COR-L47 (cell line): ENCODE measurements around the gene PLXNA1.

Experiments used
- DNase-seq: peaks from one replicate; lab custom pipeline; 2025; lab: John Stamatoyannopoulos, UW

The PLXNA1 gene

DNA sequence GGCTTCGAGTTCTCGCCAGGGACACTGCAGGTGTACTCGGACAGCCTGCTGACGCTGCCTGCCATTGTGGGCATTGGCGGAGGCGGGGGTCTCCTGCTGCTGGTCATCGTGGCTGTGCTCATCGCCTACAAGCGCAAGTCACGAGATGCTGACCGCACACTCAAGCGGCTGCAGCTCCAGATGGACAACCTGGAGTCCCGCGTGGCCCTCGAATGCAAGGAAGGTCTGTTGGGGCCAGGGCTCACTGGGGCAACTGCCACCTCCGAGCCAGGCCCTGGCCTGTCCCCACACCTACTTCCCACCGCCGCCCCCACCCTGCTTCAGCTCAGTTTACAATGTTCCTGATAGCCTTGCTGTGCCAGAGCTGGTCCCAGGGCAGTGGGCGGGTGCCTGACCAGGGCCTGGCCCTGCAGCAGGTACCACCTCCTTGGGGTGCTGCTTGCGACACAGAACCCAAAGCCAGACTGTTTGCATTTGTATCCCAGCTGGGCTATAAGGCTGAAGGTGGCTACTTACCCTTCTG, 35.5 kb downstream of the PLXNA1 start:
- DNase-seq = no peak

DNA sequence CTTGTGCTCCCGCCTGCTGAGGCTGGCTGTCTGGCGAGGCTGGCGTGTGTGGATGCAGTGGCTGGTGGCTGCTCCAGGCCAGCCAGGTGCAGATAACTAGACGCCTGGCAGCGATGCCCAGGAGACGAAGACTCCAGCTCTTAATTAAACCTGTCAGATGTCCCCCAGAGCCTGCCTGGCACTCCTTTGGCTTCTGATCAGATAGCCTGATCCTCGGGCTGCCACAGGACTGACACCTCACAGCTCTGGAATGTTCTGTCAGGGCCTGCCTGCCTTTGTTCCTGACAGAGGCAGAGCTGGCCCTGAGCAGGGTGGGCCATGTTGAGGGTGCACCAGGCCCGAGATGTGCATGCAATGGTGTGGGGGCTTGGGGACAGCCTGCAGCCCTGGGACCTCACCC, 36.5 kb downstream of the PLXNA1 start:
- no peak for DNase-seq

DNA sequence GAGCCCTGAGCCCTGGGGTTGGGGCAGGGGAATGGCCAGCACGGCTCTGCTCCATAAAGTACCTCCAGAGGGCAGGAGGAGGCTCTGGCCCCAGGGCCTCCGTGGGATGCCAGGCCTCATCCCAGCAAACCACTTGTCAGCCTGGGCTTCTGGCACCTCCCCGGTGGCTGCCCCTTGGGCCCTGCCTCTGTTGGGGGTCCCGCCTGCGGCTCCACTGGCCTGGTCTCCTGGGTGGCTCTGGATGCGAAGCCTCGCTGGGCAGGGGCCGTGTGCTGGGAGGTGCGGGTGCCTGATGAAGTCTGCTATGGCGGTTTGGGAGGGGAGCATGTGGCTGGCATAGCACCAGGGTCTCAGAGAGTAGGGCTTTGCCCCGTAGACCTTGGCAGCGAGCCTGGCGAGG, 37.6 kb downstream of the PLXNA1 start:
- DNase-seq = no peak

DNA sequence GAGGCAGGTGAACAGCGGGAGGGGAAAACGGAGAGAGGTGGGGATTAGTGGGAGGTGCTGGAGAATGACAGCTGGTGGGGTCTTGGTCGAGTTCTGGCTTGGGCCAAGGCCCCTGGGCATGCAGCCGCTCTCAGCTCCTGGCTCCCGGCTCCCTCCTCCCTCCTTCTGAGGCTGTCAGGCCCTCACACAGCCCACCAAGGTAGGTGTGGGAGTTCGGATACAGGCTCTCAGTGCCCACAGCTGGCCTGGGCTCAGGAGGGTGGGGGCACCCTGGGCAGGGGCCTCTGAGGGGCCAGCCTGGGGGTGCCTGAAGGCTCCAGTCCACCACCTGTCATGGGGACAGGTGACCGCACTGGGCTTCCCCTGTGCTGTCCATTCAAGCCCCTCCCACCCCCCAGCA, 39.9 kb downstream of the PLXNA1 start:
- no peak for DNase-seq

DNA sequence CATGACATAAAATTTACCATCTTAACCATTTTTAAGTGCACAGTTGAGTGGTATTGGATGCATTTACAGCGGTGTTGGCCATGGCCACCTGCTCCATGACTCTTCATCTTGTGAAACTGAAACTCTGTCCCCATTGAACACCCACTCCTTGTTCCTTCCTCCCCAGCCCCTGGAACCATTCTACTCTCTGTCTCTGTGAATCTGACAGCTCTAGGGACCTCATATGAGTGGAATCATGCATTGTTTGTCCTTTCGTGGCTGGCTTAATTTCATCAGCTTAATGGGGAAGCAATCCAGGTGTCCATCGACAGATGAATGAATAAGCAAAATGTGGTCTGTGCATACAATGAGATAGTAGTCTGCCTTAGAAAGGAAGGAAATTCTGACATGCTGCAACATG, 42.5 kb downstream of the PLXNA1 start:
- DNase-seq = no peak

DNA sequence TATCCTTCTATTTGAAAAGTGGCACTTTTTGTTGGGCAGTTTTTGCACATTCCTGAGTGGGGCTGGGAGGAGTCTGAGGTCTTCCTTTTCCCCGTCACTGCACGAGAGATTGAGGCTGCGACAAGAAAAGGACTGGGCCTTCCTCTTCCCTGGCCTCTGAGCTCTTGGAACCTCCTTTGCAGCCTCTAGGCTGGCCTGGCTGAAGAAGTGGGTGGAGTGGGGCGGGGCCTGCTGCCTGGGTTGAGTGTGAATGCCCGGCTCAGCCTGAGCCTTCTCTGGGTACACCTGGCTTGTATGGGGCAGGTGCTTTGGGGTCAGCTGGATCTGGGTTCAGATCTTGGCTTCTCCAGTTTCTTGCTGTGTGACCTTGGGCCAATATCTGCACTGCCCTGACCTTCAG, 43.1 kb downstream of the PLXNA1 start:
- DNase-seq = no peak

DNA sequence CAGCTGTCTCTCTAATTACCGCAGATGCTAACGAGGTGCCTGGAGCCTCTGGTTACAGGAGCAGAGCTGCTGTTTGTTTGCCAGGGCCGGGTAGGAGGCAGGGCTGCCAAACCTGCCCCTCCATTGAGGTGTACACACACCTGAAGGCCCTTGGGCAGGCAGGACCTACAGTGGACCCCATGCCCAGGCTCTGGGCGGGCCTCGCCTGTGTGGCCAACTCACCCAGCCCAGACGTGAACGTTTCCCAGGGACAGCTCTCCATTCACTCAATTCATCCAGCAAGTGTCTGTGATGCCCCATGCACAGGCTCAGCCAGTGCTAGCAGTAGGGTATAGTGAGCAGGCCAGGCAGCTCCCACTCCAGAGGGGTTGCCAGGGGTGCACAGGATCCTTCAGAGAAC, 43.7 kb downstream of the PLXNA1 start:
- no peak for DNase-seq

DNA sequence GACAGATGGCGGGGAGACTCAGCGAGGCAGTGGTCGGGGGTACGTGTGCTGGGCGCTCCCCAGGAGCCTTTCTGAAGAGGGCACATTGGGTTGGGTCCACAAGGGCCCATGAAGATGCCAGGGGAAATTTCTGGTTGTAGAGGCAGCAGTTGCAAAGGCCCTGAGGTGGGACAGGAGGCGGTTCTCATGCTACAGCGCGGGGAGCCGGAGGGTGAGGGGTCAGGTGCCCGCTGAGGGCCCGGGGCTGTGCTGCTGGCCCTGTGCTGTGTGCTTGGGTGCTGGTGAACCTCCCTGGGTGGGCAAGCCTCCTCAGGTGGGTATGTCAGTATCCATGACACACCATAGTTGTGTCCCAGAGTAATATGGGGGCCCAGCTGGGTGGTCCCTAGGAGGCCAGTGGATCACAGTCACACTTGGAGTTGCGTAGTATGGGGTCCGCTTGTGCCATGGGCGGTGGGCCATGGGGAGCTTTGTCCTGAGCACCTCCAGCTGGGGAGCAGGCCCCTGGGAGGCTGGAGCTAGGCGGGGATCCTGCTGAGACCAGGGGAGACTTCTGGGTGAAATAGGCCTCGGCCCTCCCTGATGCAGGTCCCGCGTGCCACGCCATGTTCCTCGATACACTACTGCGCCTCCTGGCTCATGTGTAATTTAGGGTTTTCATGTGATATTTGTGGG, 44.3 kb downstream of the PLXNA1 start:
- no peak for DNase-seq

DNA sequence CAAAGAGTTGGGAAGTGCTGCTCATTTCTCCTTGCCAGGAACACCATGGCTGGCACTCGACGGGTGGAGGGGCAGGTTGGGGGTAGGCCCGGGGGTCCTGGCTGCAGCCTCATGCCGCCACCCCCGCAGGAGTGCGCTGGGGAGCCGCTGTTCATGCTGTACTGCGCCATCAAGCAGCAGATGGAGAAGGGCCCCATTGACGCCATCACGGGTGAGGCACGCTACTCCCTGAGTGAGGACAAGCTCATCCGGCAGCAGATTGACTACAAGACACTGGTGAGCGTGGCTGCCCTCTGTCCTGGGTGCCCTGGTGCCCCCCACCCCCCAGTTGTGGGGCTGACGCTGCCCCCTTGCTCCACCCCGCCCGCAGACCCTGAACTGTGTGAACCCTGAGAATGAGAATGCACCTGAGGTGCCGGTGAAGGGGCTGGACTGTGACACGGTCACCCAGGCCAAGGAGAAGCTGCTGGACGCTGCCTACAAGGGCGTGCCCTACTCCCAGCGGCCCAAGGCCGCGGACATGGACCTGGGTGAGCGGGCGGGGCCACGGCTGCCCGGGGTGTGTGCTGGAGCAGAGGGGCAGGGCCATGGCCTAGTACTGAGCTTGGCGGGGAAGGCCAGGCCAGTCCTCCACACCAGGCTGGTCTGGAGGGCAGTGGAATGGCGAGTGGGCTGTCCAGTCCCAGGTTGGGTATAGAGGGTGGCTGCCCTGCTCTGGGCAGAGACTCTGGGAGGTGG, 45.1 kb downstream of the PLXNA1 start:
- no peak for DNase-seq

DNA sequence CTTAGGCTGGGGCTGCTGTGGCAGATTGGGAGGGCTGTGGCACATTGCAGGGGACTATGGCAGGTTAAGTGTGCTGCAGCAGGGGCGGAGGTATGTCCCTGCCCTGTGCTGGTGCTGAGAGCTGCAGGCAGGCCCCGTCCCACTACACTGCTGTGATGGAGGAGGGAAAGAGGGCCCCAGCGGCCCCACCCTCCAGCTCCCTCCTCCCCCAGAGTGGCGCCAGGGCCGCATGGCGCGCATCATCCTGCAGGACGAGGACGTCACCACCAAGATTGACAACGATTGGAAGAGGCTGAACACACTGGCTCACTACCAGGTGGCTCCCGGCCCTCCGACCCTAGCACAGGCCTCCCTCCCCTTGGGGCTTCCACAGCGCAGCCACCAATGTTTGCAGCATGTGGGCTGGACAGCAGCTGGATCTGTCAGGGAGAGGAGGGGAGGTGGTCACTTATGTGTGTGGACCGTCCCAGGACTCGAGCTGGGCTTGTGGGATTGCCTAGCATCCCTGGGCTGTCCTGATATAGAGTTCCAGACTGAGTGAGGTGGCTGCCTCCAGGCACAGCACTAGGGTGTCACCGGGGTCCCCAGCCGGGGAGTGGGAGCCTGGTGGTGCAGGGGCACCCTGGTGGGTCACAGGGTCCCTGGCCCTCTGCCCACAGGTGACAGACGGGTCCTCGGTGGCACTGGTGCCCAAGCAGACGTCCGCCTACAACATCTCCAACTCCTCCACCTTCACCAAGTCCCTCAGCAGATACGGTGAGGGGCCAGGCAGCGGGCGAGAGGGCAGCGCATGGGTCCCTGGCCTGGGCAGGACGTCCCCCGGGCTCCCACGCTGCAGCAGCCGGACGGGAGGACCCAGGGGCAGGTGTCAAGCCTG, 46.1 kb downstream of the PLXNA1 start:
- no peak for DNase-seq

DNA sequence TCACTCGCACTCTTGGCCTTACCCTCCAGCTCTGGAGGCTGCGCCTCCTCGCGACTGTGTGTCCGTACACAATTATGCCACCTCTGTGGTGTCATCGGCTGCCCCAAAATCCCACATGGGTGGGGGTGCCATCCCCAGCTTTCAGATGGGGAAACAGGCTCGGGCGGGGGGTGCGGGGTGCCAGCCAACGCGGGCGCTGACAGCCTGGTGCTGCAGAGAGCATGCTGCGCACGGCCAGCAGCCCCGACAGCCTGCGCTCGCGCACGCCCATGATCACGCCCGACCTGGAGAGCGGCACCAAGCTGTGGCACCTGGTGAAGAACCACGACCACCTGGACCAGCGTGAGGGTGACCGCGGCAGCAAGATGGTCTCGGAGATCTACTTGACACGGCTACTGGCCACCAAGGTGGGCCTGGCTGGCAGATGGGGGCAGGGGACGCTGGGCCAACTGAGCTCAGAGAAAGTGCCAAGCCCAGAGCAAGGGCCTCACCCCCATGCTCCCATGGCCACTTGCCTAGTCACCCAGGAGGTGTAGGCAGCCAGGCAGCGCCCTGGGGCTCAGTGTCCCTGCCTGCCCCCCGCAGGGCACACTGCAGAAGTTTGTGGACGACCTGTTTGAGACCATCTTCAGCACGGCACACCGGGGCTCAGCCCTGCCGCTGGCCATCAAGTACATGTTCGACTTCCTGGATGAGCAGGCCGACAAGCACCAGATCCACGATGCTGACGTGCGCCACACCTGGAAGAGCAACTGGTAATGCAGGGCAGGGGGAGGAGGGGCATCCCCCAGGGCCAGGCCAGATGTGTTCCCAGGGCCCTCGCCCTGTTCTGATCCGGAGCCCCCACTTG, 47.0 kb downstream of the PLXNA1 start:
- DNase-seq = no peak

DNA sequence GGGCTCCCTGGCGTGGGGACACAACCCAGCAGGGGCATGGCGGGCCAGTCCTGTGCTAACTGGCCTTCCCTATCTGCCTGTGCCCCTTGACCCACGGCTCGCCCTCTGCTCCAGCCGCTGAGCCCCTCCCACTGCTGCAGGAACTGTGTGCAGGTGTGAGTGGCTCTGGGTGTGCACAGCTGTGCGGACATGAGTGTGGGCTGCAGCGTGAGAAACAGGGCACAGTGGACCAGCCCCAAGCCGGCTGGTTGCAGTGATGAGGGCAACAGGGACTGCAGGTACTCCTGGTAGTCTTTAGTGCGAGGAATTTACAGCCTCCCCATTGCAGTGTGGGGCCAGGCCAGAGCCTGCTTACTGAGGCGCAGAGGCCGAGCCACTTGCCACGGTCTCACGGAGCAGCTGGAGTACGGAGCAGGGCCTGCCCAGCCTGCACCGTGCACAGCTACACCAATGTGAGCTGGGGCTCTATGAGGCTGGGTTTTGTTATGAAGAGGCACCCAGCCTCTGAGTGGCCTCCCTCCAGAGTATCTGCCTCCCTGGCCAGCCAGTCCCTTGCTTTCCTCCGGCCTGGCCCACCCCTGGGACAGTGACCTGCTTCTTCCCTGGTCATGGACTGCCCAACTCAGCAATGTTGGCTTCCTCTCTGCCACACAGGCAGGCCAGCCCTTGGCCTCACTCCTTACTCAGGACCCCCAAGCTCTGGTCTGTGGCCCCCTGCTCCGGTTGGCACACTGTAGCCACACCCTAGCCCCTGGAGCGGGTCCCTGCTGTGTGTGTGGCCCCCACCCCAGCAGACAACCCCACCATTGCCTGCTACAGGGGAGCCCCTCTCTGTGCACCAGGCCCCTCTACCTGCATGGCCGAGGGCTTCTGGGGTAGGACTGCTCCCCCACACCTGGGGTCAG, 47.8 kb downstream of the PLXNA1 start:
- no peak for DNase-seq

DNA sequence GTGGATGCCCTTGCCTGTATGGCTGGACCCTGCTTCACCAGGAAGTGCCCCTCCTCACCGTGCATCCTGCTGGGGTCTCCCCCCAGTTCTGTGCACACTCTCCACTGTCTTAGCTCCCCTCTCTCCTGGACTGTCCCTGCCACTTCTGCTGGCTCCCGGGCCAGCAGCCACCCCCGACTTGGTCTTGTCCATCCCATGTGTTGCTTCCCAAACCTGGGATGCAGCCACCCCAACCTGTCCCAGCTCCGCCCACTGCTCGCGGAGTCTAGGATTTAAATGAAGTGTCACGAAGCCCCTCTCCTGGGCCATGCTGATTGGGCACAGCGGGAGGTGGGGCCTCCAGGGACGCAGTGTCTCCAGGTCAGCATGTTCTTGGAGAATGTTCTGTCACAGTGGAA, 48.5 kb downstream of the PLXNA1 start:
- no peak for DNase-seq

DNA sequence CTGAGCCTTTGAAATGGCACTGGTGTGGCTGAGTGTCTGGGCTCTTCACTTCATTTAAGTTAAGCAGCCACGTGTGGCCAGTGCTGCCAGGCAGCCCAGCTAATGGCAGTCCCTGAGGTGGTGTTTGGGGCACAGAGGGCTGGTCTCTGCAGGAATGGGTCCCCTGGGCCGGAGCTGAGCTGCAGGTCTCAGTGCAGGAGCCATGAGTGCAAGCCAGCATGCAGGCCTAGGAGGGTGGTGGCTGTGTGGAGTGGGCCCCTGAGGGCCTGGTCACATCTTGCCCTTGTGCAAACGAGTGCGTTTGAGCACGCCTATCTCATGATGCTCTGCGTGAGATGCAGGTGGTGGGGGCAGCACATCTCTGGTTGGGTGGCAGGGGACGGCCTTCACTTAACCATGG, 48.9 kb downstream of the PLXNA1 start:
- no peak for DNase-seq

DNA sequence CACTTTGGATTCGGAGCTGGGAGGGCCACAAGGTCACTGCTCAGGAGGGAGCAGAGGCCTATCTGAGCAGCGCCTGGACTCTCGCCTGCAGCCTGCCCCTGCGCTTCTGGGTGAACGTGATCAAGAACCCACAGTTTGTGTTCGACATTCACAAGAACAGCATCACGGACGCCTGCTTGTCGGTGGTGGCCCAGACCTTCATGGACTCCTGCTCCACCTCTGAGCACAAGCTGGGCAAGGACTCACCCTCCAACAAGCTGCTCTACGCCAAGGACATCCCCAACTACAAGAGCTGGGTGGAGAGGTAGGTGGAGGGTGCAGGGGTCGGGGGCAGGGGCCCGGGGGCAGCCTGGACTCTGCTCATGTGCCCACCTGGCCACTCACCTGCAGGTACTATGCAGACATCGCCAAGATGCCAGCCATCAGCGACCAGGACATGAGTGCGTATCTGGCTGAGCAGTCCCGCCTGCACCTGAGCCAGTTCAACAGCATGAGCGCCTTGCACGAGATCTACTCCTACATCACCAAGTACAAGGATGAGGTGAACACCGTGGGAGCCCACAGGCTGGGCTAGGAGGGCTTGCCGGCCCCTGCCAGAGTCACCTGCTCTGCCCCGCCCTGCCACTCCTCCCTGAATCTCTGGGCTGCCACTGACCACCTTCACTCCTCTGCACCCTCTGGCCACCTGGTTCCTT, 49.5 kb downstream of the PLXNA1 start:
- DNase-seq = no peak
